ENCODE results near the gene LINC00305. TPM values are rescaled to one million over a fixed set of nuclear protein-coding genes. Genes with fewer than 3 reads are reported as not detected.

LINC00305 gene
- polyA plus RNA-seq, 1 experiment: not detected

- no peaks in the 10 kb centered on the region for H3K36me3 ChIP-seq (ENCODE audit: control insufficient read depth, insufficient read depth, low read length)
- TF ChIP-seq CTCF (IDR thresholded peaks at IDR 0.05; ENCODE audit: insufficient read depth, low read depth, low read length): no peak
- ChIA-PET POLR2A (no interaction called here), CTCF (no interaction called here)
- H3K4me3 ChIP-seq (ENCODE audit: low read depth, low read length): no peak overlapping the region
- H3K27me3 ChIP-seq (ENCODE audit: control insufficient read depth, insufficient read depth, low read length): no peaks in the 10 kb centered on the region
- DNase-seq (ENCODE audit: low read depth): no peak
These were observed 11.0 kb downstream of the LINC00305 start for GRCh38 chr18:64137914-64138313.

DNA sequence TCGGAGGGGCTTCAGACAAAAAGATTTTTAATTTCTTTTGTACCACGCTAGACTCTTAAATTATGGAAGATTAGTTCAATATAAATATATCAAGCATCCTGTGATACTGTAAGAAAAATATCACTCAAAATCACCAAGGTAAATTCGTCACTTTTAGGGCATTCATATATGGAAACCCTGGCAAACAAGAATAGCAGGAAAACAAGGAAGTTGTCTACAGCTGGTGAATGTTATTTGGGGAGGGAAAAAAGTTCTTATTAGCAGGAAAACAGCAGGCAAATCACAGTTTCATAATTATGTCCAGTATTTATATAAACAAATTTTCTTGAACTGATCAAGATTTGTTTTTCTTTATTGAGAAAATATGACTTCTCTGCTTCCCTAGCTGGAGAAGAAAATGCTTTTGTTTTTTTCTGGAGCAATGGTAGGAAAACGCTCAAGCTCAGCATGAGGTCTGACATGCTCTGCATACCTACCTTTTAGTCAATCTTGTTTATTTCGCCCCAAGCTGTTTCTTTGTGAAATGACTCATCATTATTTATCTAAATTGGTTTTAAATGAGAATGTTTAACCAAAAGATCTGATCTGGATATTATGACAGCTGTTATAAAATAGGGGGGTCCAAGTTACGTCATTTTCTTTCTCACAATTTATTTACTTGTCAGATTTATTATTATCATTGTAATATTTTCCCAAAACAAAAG lies 14.7 kb downstream of the LINC00305 start:
- Histone ChIP-seq H3K4me3 (ENCODE audit: low read depth, low read length) (no peak overlapping the region), H3K36me3 (ENCODE audit: control insufficient read depth, insufficient read depth, low read length) (no peaks in the 10 kb centered on the region), H3K27me3 (ENCODE audit: control insufficient read depth, insufficient read depth, low read length) (no peaks in the 10 kb centered on the region)
- no peak for TF ChIP-seq CTCF (IDR thresholded peaks at IDR 0.05; ENCODE audit: insufficient read depth, low read depth, low read length)
- POLR2A ChIA-PET: no interaction called here
- CTCF ChIA-PET: interaction anchor here (1.0 kb wide), 1 partner anchor 31 kb away, joined by 3 read pairs; no protein-coding TSS in a partner anchor
- no peak for DNase-seq (ENCODE audit: low read depth)

- CTCF ChIA-PET: interaction anchor here (1.0 to 1.3 kb wide), 2 partner anchors 32 to 90 kb away, joined by 3 read pairs; no protein-coding TSS in a partner anchor
- no peaks in the 10 kb centered on the region for H3K27me3 ChIP-seq (ENCODE audit: control insufficient read depth, insufficient read depth, low read length)
- no peak for TF ChIP-seq CTCF (IDR thresholded peaks at IDR 0.05; ENCODE audit: insufficient read depth, low read depth, low read length)
- no peak overlapping the region for H3K4me3 ChIP-seq (ENCODE audit: low read depth, low read length)
- POLR2A ChIA-PET: no interaction called here
- no peaks in the 10 kb centered on the region for H3K36me3 ChIP-seq (ENCODE audit: control insufficient read depth, insufficient read depth, low read length)
- DNase-seq (ENCODE audit: low read depth): no peak
These were observed 16.0 kb downstream of the LINC00305 start for GRCh38 chr18:64132871-64133270.

DNA sequence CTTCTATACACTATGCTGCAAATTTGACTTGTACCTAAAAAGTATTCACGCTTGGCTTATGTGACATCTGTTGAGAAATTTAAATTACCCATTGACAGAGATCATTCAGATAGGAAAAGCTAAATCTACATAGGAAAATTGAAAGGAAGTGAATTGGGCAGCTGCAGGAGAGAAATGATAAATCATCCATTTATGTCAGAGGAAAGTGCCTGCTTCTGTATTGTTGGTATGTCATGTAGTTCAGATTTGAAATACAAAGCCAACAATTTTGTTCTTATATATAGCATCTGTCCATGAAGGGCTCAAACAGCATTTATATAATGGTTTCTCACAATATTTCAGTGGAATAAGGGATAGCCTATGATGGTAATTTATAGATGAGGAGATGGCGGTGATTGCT lies 17.6 kb downstream of the LINC00305 start:
- Histone ChIP-seq H3K27me3 (ENCODE audit: control insufficient read depth, insufficient read depth, low read length) (no peaks in the 10 kb centered on the region), H3K4me3 (ENCODE audit: low read depth, low read length) (no peak overlapping the region), H3K36me3 (ENCODE audit: control insufficient read depth, insufficient read depth, low read length) (no peaks in the 10 kb centered on the region)
- ChIA-PET CTCF (no interaction called here), POLR2A (no interaction called here)
- TF ChIP-seq CTCF (IDR thresholded peaks at IDR 0.05; ENCODE audit: insufficient read depth, low read depth, low read length): no peak
- DNase-seq (ENCODE audit: low read depth): no peak

GRCh38 chr18:64127172-64127571 lies 21.7 kb downstream of the LINC00305 start:
- no peak for TF ChIP-seq CTCF (IDR thresholded peaks at IDR 0.05; ENCODE audit: insufficient read depth, low read depth, low read length)

More at GRCh38 chr18:64127172-64127571, 21.7 kb downstream of the LINC00305 start:
- POLR2A ChIA-PET: no interaction called here
- CTCF ChIA-PET: no interaction called here
- Histone ChIP-seq H3K36me3 (ENCODE audit: control insufficient read depth, insufficient read depth, low read length) (no peaks in the 10 kb centered on the region), H3K27me3 (ENCODE audit: control insufficient read depth, insufficient read depth, low read length) (no peaks in the 10 kb centered on the region), H3K4me3 (ENCODE audit: low read depth, low read length) (no peak overlapping the region)
- no peak for DNase-seq (ENCODE audit: low read depth)

Measured in BJ (cell line).